Superior temporal gyrus (tissue), 1 donor: ENCODE measurements around the gene LRRC47.
A peak's percentile ranks its signal among the peaks of the same experiment; 100 is the strongest.

Experiments used
- DNase-seq: peaks from one replicate; pipeline ENCODE4 v3.0.0-alpha.2; 2016; ENCODE audit errors: extremely low spot score

Gene LRRC47

DNA sequence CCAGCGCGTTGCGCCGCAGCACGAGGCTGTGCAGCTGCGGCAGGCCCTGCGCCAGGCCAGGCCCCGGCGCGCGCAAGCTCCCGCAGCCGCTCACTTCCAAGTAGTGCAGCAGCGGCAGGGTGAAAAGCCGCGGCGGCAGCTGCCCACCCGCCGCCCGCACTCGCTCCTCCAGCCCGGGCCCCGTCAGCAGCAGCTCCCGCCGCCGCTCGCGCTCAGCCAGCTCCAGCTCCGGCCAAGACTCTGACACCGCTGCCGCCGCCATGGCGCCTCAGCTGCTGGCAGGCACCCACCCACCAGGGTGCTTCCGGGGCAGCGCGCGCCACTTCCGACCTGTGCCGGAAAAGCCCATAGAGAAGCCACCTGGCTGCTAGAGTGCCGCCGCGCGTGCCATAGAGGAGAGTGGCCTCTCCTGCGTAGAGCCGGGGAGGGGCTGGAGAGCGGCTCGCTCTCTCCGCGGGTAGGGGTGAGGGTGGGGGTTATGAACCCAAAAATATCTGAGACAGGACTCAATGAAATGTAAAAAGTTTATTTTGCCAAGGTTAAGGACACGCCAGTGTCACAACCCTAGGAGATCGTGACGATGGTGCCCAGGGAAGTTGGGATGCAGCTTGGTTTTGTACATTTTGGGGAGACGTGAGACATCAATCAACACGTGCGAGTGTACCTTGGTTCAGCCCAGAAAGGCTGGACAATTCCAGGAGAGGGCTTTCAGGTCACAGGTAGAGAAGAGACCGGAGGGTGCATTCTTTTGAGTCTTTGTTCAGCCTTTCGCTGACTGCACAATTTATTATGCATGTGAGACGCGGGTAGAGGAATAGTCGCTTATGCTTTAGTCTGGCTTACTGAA lies at the start of gene LRRC47:
Gene LRRC47 (minus strand): TSS at position 284 of the 847 bp plus-strand sequence. CDS start 22 bp downstream, at position 262.
- DNase-seq: peak; percentile 97

- no peak for DNase-seq
Observed at GRCh38 chr1:3842912-3843311, 46.6 kb upstream of the LRRC47 start.

DNA sequence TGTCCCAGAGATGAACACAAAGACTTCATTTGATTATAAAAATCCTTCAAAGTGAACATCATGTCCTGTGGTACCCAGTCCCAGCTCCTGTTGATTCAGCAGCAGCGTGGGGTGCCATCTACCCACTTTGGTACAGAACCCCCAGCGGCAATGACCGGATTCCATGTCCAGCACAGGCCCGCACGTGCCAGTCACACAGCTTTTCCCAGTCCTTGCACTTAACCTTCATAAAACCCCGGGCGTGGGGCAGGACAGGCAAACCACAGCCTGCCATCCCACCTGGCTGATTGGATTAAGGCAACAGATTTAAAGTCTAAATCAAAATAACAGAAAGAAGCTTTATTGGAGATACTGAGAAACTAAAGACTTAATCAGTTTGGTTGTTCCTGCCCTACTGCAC lies 45.2 kb upstream of the LRRC47 start:
- no peak for DNase-seq

GRCh38 chr1:3838788-3839187 lies 42.5 kb upstream of the LRRC47 start:
- DNase-seq: no peak

GRCh38 chr1:3837685-3838084 lies 41.4 kb upstream of the LRRC47 start:
- no peak for DNase-seq

DNA sequence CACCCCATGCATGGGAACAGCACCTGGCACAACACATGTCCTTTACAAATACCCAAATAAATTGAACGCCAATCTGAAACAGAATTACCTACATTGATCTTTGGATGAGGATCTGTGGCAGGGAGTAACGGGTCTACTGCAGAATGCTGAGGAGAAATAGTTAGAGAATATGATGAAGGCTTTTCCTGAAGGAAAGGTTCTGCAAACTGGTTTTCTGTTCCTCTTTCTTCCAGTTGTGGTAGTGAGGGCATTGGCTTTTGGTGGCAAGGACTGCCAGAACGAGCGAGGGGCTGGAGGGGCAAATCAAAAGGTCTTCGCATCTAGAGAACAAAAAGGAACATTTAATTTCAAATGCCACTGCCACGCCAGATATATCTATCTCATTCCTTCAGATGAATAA lies 40.9 kb upstream of the LRRC47 start:
- no peak for DNase-seq

DNA sequence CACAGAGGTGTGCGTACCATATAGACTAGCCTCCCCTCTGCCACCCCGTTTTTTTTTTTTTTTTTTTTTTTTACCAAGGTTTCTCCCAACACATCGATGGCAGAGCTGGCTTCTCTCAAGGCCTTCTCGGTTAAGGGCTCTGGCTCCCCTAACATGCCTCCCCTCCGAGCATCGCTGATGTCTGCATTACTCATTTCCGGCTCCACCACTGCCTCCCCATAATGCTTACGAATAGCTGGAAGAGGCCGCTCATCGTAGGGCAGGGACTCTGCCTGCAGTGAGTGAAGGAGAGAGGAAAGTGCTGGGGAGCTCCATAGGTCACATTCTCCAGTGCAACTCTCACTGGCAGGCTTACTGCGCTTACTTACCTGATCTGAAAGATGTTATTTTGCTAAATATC lies 40.1 kb upstream of the LRRC47 start:
- DNase-seq: no peak

GRCh38 chr1:3834701-3835100 lies 38.4 kb upstream of the LRRC47 start:
- DNase-seq: peak; percentile 16

- no peak for DNase-seq
Observed at GRCh38 chr1:3831689-3832088, 35.4 kb upstream of the LRRC47 start.

DNA sequence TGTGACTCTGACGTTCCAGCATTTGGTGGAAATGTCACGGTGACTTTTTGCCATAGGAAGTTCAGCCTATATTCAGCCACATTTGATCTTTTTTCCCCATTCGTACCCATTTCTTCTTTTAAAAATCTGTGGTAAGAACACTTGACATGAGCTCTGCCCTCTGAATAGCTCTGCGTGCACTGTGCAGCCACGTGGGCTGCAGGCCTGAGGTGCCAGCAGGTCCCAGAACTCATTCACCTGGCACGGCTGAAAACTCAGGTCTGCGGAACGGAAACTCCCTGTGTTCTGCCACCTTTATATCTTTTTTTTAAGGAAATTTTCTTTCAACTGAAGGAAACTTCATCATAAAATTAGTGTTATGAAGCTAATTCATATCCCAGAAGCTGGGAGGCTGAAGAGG lies 32.1 kb upstream of the LRRC47 start:
- DNase-seq: no peak

DNA sequence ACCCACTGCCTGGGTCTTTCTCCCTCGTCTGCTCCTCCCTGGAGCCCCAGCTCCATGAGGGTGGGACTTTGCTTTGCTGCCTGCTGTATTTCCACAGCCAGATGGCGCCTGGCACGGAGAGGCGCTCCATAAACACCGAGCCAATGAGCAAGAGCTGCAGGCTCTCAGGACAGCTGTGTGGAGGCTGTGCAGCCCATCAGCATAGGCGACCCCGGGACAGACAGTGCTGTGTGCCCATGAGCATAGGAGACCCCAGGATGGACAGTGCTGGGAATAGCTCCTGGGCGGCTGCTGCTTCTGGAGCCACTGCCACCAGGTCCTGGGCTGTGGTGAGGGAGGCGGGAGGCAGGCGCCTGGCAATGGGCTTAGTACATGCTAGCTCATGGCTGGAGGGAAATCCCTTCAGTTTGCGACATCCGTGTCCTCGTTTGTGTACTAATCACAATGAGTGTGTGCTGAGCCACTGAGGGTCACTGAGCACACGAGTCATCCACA lies 31.6 kb upstream of the LRRC47 start:
- peak; percentile 57 for DNase-seq

GRCh38 chr1:3825356-3825755 lies 29.1 kb upstream of the LRRC47 start:
- DNase-seq: no peak

GRCh38 chr1:3824650-3825049 lies 28.4 kb upstream of the LRRC47 start:
- DNase-seq: no peak

- no peak for DNase-seq
Observed at GRCh38 chr1:3822421-3822820, 26.1 kb upstream of the LRRC47 start.

GRCh38 chr1:3821908-3822307 lies 25.6 kb upstream of the LRRC47 start:
- no peak for DNase-seq

GRCh38 chr1:3821447-3821846 lies 25.1 kb upstream of the LRRC47 start:
- DNase-seq: no peak

DNA sequence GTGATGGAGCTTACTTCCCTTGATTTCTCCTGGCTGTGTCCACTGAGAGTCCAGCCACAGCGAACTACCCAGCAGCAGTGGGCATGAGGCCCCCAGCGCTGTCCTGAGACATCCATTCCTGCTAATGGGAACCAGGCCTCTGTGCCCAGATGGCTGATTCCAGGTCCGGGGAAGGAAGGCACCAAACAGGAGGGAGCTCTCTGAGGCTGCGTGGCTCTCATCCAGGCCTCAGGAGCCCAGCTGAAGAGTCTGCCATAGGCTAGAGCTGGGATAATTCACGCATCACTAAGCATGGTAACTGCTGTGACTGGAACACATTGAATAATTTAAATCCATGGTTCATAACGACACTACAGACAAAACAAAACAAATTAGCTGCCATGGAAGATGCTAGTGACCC lies 24.7 kb upstream of the LRRC47 start:
- DNase-seq: no peak

GRCh38 chr1:3820316-3820715 lies 24.0 kb upstream of the LRRC47 start:
- no peak for DNase-seq

DNA sequence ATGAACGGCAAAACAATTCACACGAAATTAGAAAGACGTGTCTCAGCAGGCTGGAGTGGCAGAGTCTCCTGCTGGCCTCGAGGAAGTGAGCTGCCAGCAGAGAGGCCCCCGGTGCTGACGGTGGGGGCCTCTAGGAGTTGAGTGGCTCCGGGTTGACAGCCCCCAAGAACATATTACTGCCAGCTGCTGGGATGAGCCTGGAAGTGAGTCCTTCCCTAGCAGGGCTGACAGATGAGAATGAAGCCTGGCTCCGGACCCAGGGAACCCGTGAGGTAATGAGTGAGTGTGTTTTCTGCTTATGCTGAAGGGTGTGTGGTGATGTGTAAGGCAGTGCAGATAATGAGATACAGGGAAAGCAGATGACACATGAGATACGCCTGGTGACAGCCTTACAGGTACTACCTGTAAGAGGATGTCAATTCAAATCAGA lies 23.5 kb upstream of the LRRC47 start:
- DNase-seq: no peak

- no peak for DNase-seq
Observed at GRCh38 chr1:3817821-3818597, 21.7 kb upstream of the LRRC47 start.

GRCh38 chr1:3817138-3817740 lies 20.9 kb upstream of the LRRC47 start:
- DNase-seq: no peak
